ENCODE measurements around the gene SLC16A8. TPM values are rescaled to one million over a fixed set of nuclear protein-coding genes. Genes with fewer than 3 reads are reported as not detected.

SLC16A8 gene
- total RNA-seq, 1 experiment from 2014 or later = 1.1 TPM

DNA sequence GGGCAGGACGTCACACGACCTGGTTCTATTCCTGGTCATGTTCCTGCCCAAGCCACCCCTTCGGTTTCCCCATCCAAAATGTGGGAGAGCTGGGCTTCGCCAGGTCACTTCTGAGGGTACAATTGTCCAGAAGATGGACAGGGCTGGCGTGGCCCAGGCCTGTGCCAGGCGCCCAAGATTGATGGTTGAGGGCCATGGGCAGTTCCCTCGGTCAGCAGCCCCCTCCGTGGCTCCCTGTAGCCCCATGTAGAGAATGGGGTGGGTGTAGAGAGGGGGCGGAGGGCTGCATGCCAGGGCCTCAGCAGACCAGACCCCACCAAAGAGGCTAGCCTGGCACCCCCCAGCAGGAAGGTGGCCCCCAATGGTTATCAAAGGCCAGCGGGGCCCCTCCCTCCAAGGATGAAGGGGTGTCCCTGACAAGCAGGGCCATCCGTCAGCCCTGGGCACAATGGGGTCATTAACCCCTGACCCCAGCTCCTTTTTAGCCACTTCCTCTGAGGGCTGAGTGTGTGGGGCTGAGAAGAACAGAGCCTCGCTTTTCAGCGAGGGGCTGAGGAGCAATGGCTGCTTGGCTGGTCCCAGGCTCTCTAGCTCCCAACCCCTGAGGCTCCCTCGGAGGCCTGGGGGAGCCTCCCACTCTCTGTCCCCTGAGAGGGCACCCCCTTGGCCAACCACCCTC lies 37.8 kb downstream of the SLC16A8 start:
- peaks cover 20% of the 10 kb centered on the region for H3K27me3 Mint-ChIP-seq (ENCODE audit: low read depth)
- no peaks in the 10 kb centered on the region for H3K4me1 ChIP-seq (ENCODE audit: insufficient read depth, low read length)
- H3K14ac ChIP-seq (ENCODE audit: insufficient read depth, low read length) = peak overlapping the region; percentile 40; the same call in 1 of the 2 replicates
- H2BK20ac ChIP-seq (ENCODE audit: low read depth, low read length, poor library complexity, severe bottlenecking) = no peak overlapping the region
- no CpG with 5 or more reads among the region's 14 CpGs for whole genome bisulfite sequencing (ENCODE audit: extremely low coverage, insufficient read length, low lambda C conversion rate)
- H3K4ac ChIP-seq (ENCODE audit: low read depth, low read length) = no peak overlapping the region
- no peak overlapping the region for H2AK5ac ChIP-seq (ENCODE audit: insufficient read length, low read length)
- no peak overlapping the region for H2BK5ac ChIP-seq (ENCODE audit: insufficient read length, low read length)
- H3T11ph ChIP-seq (ENCODE audit: low read length) = no peak overlapping the region
- no peak overlapping the region for H4K91ac ChIP-seq (ENCODE audit: insufficient read length, low read depth, low read length)
- H3K4me3 Mint-ChIP-seq = no peak overlapping the region
- no peaks in the 10 kb centered on the region for H3K79me2 ChIP-seq (ENCODE audit: insufficient read depth, low read length)
- no peak overlapping the region for H4K8ac ChIP-seq (replicated peaks; ENCODE audit: insufficient read length, low read depth, low read length)
- no peak overlapping the region for H3K18ac ChIP-seq (ENCODE audit: insufficient read length, low read depth, low read length)
- no peak for DNase-seq
- no peak overlapping the region for H3K9ac ChIP-seq (ENCODE audit: extremely low read depth, insufficient read length, low read length)
- no peaks in the 10 kb centered on the region for H3K27me3 ChIP-seq (ENCODE audit: insufficient read depth, low read length)
- H3K23ac ChIP-seq (ENCODE audit: insufficient read length, low read depth, low read length) = no peak overlapping the region
- no peak overlapping the region for H3K56ac ChIP-seq (ENCODE audit: insufficient read length, low read depth, low read length)
- no peaks in the 10 kb centered on the region for H3K9me3 Mint-ChIP-seq
- H3K23me2 ChIP-seq (ENCODE audit: insufficient read length, low read depth, low read length, poor library complexity, severe bottlenecking) = no peaks in the 10 kb centered on the region
- H3K9me3 ChIP-seq (ENCODE audit: control insufficient read depth, low read depth, low read length) = no peaks in the 10 kb centered on the region
- H4K5ac ChIP-seq (ENCODE audit: insufficient read length, low read depth, low read length) = no peak overlapping the region
- H3K4me1 Mint-ChIP-seq = peaks cover 0 to 2% of the 10 kb centered on the region in 2 experiments; a peak in 1 of 4 replicates
- TF ChIP-seq CTCF (conservative IDR thresholded peaks at IDR 0.05) = no peak
- H3K4me2 ChIP-seq (ENCODE audit: insufficient read depth, insufficient read length, low read length) = no peak overlapping the region
- no peak overlapping the region for H2AFZ ChIP-seq (ENCODE audit: low read length)
- no peaks in the 10 kb centered on the region for H4K20me1 ChIP-seq (ENCODE audit: control insufficient read depth, insufficient read depth, insufficient read length)
- H3K36me3 Mint-ChIP-seq (ENCODE audit: insufficient read depth in 1 of 3, low read depth in 3 of 3) = no peaks in the 10 kb centered on the region
- no peak overlapping the region; the same call in 1 of the 2 replicates for H2BK15ac ChIP-seq (ENCODE audit: low read depth, low read length)
- no peak overlapping the region for H2BK120ac ChIP-seq (ENCODE audit: low read depth, low read length, poor library complexity, severe bottlenecking)
- no peaks in the 10 kb centered on the region for H3K79me1 ChIP-seq (ENCODE audit: insufficient read depth, low read depth, low read length, poor library complexity, severe bottlenecking)
- no peak overlapping the region for H2BK12ac ChIP-seq (ENCODE audit: insufficient read length, low read depth, low read length)
- H3K27ac Mint-ChIP-seq = peak overlapping the region in 1 of 3 experiments; percentile 34; a peak in 1 of 7 replicates
- no peak overlapping the region for H3K27ac ChIP-seq (ENCODE audit: insufficient read length, low read depth, low read length)
